Epidermal melanocyte (primary cell): ENCODE results near the gene SHQ1.

Experiments
- DNase-seq: peaks from one replicate; pipeline ENCODE4 v3.0.0; 2011; ENCODE audit warnings: low spot score; ENCODE audit not compliant: insufficient read length

SHQ1 gene

DNA sequence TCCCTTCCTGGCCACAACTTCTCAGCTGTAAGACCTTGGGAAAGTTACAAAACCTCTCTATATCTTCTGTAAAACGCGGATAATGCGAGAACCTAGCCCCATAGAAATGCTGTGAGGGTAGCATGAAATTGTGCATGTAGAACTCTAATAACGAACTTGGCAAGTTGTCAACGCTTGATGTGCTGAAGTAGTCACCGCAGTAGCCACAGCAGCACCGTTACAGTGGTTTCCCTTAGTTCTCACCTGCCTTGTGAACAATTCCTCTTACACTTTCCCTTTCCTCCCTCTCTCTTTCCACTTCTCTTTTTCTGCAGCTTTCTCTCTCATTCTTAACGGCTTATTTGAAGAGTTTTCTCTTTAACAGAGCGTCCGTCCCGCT lies 447 bp upstream of the SHQ1 start:
- DNase-seq = no peak

DNA sequence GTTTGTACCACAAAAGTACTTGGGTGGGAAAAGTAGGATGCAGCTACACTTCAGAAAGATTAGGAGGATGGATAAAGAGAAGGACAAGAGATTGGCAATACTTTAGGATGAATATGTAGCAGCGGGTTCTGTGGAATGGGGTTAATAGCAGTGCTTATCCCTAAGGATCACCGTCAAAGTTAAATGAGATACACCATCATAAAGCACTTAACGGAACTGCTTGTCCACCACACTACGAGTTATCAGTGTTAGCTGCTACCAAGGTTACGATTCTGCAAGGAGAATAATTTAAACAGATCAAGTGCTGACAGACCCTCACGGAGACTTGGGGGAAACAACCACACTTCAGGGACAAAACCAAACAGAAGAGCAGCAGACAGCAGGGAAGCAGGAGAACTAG lies 963 bp downstream of the SHQ1 start:
- DNase-seq = no peak

DNA sequence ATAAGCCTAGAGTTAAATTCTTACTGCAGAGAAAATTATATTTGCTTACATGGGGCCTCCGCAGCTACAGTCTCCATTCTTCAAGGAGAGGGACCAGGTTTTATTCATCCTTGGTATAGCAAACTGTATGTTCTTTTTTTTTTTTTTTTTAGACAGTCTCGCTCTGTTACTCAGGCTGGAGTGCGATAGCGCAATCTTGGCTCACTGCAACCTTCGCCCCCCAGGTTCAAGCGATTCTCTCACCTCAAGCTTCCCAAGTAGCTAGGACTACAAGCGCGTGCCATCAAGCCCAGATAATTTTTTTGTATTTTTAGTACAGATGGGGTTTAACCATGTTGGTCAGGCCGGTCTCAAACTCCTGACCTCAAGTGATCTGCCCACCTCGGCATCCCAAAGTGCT lies 2.1 kb downstream of the SHQ1 start:
- no peak for DNase-seq

DNA sequence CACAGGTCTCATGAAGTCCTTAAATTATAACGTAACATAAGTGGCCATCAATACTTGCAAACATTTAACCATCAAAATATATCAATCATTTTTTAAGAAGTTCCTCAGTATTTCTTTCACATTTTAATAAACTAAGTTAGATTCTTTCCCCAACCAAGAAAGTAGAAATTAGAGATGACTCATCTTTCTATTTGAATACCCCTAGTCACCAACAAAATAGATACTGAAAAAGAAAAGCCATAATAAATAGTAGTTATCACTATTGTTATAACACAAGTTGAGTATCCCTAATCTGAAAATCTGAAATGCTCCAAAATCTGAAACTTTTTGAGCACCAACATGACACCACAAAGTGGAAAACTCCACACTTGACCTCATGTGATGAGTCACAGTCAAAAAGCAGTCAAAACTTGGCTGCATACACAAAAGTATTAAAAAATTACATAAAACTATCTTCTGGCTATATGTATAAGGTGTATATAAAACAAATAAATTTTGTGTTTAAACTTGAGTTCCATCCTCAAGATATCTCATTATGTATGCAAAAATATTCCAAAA lies 3.7 kb downstream of the SHQ1 start:
- no peak for DNase-seq

DNA sequence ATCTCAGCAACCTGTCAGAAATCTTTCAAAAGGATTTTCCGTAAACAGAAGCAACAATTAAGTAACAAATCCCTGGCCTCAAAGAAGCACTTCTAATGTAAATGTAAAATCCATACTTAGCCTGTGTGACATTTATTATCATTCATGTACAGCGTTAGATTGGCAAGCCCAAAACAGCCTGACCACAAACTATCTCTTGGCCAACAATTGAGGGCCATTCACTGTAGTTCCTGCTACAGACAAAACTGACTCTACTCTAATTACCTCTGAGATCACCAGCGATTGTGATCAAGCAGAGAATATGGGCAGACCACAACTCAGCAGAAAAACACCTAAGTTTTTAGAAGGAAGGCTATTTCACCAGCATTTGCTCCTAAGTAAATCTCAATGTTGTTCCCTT lies 9.2 kb downstream of the SHQ1 start:
- no peak for DNase-seq

DNA sequence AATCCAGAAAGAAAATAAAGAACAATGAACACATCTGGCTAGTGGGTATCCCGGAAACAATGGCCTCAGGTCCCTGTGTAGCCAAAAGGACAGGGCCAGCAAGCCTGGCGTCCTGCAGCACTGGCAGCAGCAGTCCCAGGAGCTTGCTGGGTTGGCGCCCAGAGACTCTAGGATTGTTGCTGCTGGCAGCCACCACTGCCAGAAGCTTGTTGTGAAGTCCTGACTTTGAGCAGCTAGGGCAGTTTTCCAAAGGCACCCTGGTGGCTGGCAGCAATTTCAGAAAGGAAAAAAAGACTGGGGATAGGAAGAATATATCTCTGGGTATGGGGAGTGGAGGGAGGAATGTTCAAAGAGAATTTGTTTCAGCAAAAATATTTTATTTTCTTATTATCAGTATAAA lies 11.3 kb downstream of the SHQ1 start:
- no peak for DNase-seq

DNA sequence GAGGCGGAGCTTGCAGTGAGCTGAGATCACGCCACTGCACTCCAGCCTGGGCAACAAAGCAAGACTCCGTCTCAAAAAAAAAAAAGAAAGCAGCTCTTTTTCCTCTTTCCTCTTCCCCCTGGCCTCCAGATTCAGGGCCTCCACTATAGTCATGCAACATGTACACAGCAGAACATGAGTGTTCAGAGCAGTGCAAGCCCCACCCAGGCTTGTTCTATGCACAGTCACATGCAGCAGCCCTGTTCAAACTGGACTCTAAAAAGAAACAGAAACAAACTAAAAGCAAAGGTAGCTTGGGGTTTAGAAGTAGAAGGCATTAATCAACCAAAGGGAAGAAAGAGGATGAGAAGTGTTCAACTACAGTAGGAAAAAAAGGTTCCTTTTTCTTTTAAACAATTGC lies 11.8 kb downstream of the SHQ1 start:
- no peak for DNase-seq

DNA sequence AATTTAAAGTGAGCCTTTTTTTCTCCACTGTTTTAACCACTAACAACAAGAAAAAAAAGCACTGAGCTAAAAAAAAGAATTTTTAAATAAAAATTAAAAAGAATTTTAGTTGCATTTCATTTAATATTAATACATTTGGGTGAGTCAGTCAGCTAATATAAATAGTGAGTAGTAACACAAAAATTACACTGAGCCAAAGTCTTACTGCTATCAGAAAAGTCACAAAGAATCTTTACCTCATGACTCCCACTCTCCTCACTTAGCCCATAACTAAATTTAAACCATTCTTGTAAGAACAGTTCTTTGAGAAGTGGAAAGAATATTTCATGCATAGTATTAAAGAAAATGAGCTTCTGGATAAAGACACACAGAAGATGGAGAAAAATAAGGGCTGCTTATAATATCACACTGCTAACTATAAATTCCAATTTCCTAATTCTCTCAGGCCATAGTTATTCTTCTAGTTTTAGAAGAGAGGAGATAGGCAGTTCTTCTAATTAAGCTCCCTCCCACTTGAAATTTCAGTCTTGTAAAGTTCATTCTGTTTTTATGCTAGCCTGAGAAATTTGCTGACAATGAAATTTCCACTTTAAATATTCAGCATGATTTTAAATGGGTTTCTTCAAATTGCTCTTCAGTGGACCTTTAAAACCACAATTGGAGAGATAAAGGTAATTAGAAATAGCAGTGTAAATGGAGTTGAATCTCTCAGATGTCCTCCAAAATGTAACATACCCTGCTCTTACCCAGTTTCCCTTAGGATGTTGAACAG lies 17.6 kb downstream of the SHQ1 start:
- no peak for DNase-seq

DNA sequence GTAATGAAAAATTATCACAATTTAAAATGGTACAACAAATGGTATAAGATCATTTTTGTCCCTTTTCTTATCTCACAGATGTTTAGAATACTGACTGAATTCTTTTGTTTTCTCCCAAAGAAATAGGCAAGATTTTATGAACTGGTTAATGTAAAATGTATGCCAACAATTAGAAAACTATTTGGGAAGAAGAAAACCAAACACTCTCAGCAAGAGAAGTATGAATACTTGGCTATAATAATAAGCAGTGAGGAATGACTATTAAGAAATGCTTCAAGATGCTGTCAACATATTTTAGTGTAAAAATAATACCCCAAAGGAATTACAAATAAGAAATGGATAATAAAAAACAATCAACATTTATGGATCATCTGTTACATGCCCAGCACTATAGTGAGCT lies 18.5 kb downstream of the SHQ1 start:
- no peak for DNase-seq

DNA sequence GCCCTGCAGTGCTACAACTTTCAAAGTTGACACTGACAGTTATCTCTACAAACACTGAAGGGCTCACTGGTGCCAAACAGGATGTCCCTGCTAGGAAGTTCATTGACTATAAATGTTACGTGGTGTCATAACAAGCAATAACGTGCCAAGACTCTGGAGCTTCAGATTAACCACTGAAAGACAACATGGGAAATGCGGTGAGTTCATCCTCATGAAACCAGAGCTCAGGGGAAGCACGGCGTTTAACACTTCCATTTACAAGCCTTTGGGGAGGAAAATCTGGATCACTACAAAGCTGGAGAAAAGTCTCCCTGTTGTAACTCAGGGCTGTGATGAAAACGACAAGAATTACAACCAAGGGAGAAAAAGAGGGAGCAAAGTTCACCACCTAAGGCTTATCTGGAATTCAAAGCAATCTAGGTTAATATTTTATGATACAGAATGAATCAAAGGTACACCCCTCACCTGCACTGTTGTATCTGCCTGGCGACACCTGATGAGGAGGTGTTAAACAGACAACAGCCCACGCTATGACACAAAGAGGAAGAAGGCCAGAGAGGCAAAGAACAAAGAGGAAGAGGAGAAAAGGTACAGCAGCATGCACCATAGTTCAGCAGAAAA lies 27.0 kb downstream of the SHQ1 start:
- no peak for DNase-seq

DNA sequence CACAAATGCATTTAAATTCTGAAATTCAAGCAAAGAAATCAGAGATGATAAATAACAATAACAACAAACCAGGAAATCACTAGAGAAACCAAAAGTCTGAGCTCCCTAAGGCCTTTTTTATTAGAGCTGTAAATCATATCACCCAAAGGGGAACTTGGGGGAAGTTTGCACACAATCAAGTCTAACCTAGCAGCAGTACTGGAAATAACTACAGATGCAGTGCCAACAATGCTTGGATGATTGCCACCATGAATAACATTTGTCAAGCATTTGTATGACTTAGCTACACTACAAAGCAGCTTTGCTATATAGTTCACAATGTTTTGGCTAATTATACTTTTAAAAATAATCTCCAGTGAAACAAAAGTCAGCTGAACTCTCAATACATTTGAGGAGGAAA lies 27.8 kb downstream of the SHQ1 start:
- no peak for DNase-seq

DNA sequence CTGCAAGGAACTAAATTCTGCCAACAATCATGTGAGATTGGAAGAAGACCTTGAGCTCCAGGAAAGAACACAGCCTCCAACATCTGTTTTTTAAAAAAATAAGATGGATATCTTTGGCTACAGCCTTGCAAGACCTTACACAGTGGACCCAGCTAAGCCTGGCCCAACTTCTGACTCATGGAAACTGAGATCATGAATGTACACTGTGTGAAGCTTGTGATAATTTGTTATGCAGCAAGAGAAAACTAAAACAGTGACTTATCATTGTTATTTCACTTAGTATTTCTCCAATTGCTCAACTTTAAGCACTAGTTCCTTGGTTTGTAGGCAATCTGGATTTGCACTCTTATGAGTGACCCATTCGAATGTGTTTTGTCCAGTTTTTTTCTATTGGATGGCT lies 29.3 kb downstream of the SHQ1 start:
- DNase-seq = no peak

DNA sequence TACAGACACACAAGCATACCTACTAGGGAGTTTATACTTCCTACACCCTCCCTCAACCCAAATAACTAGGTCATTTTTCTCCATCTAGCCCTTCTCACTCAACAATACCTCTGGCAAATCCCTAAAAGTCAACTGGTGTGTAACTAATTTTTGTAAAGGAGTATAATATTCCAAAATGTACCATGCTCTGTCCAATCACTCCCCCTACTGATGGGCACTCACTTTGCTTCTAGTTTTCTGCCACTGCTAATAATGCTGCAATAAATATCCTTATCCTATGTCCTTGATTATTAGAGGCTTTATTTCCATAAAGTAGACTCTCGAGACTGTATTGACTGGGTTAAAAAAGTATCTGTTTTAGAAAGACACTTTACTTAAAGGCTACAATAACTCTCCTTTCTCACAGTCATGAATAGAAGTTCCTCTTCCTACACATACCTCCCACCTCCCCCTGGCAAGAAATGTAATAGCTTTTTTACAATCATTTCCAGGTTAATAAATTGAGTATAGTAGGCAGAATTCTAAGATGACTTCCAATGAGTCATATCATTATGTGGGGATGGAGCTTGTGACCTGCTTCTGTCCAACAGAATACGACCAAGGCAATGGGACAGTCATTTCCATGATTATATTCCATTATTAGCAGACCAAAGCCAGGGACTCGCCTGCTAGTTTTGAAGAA lies 30.0 kb downstream of the SHQ1 start:
- DNase-seq = peak; percentile 48

DNA sequence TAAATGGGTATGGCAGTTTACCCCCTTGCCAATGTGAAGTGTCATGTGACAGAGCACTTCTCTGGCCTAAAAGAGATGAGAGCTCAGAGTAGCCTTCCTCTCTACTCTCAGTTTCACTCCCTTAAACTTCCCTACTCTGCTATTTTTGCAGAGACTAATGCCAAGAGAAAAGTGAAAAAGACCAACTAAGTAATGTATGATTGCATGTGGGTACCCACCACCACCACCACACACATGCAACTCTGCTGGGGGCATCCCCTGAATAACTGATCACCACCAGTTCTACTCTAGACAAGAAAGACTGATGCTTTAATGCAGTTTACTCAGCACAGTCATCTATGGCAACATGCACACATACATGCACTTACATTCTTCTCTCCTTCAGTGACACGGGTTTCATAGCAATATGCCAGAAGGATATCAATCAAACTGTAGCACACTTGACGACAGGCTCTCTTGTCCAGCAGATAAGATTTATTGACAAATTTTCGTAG lies 31.3 kb downstream of the SHQ1 start:
- DNase-seq = no peak

DNA sequence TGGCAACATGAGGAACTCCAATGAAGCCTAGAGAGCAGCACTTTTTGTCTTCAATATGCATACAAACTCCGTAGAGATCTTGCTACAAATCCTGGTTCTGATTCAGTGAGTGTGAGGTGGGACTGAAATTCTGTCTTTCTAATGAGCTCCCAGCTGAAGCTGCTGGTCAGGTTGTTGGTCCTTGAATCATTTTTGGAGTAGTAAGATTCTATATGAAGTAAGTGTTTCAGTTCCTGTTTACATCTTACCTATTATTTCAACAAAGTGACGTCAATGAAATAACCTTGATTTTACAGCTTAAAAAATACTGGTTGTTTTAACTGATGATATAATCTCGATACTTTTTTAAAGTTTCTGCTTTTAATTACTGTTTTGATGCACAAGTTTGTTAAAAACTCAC lies 33.9 kb downstream of the SHQ1 start:
- no peak for DNase-seq

DNA sequence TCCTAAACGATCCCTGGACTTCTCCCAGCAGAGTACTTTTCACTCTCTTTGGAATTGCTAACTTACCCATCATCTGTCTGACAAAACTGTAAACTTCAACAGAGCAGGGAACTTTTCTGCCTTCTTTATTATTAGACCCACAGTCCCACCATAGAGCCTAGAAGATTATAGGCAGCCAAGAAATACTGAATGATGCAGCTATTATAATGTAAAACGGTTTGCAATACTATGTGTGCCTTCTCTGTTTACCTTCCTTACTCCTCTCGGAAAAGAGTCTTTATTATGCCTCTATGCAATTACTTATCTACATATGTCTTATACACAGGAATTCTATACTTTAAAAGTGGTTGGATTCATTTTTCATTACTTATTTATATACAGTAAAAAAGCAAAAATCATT lies 36.0 kb downstream of the SHQ1 start:
- no peak for DNase-seq

DNA sequence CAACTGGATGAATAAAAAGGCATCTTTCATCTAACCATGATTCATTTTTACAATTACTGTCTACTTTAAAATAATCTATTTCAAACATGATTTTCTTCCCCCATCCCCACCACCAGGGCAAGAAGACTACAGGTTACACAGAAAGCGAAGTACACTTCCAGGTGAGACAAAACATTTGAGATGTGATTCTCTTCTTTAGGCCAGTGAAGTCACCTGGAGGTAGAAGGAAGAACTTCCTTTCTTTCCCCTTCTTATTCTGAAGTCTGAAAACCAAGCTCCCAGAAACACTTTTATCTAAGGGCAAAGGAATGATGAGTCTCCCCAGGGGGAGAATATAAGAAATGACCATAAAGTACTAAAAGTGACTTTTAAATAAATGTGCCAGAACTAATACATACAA lies 36.7 kb downstream of the SHQ1 start:
- no peak for DNase-seq

DNA sequence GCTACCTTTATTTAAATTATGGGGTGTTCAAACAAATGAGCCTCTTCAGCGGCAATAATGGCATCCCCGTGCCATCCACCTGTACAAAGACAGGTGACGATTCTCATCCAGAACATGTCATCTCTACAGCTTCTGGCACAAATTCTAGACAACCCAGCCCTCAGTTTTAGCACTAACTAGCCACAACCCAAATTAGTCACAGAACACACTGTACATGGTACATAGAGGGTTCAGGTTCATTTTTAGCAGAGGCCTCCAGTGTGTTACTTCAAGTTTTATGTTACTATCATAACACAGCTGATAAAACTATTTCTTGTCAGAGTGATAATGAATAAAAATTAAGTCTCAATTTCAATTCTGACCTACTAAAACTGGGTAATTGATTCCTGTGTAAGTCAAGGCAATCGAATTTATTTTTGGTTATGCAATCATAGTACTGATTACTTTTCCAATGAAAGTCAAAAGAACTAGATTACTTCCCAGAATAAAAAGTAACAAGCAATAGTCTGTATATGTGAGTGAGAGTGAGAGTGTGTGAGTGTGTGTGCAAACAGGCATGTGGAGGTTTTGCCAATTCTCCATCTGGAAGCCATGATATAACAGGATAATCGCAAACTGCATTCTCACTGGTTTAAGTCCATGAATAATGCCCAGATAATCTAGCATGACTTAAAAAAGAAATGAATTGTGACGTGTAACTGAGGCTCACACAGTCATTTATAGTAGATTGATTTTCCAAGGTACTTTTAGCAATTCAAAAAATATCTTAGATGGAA lies 37.4 kb downstream of the SHQ1 start:
- DNase-seq = no peak

DNA sequence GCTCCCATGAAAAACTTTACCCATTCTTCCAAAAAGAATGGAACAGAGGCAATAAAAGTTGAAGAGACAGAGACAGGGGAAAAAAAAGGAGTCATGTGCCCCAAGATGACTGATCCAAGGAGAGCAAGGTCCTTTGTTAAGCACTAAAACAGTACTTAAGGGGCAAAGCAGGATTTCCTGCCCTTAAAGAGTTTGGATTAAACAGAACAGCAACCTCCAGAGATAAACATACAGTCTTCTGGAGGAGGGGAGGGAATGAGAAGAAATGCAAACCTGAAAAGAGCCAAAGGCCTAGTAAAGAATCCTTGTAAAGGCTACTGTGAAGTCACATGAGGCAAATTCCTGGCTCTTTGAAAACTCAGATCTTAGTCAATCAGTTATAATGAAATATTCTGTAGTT lies 38.2 kb downstream of the SHQ1 start:
- DNase-seq = no peak

DNA sequence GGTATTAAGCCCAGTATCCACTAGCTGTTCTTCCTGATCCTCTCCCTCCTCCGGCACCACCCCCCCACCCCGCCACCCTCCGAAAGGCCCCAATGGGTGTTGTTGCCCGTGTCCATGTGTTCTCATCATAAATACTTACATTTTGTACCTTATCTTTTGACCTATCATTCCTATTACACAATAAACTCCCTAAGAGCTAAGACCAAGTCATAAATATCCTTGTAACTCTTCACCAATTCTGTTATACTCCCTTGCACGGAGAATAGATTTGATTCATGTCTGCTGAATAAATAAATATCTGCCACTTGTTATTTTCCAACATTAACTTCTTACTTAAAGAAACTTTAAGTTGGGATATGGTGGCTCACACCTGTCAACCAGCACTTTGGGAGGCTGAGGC lies 43.9 kb downstream of the SHQ1 start:
- no peak for DNase-seq

DNA sequence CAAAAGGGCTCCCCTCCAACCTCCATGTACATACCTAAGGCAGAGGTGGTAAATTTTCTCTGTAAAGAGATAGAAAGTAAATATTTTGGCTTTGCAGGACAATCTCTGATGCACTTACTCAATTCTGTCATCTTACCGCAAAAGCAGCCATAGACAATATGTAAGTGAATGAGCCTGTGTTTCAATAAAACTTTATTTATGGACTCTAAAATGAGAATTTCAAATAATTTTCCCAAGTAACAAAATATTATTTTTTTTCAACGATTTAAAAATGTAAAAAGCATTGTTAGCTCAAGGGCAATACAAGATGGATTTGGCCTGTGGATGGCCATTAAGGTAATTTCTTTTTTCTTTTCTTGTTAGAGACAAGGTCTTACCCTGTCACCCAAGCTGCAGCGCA lies 44.7 kb downstream of the SHQ1 start:
- no peak for DNase-seq

DNA sequence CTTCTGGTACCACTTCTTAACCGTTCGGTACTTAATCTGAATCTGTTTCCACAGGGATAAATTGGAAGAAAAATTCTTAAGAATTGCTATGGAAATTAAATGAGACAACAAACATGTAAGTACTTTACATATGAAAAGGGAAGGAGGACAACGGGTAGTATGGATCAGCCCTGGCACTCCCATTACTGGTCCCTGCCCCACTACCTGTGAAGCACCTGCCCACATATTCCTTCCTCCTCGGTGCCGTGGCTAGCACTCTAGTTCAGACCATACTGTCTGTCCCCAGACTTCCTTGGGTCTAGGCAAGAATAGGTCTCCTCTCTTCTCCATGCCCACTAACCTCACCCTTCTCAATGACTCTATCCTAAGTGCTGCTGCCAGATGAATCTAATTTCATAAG lies 46.2 kb downstream of the SHQ1 start:
- no peak for DNase-seq
